Left renal pelvis (tissue), 4 donors: Measurements from ENCODE around the gene KSR1. TPM values are rescaled to one million over a fixed set of nuclear protein-coding genes. Genes with fewer than 3 reads are reported as not detected.
"Not testable (repeated sequence)": the region's sequence is repeated elsewhere in the genome, so short reads cannot be mapped to it uniquely, and the experiment has no call there.

Experiments used
- DNase-seq, 4 donors: peaks; one replicate each; pipeline ENCODE4 v3.0.0-alpha.2; 2013; ENCODE audit warnings: low read depth in 4 of 4, low spot score in 3 of 4
- polyA plus RNA-seq, 4 donors: library from polyadenylated mRNA; unstranded; fragments of 120-200 nt; gene quantifications; one replicate each; pipeline ENCODE4 v1.2.1, GENCODE V29; 2013; ENCODE audit not compliant: insufficient read length in 4 of 4

The KSR1 gene
- polyA plus RNA-seq, 4 donors: 33.9 to 72.8 (median 43.1) TPM

DNA sequence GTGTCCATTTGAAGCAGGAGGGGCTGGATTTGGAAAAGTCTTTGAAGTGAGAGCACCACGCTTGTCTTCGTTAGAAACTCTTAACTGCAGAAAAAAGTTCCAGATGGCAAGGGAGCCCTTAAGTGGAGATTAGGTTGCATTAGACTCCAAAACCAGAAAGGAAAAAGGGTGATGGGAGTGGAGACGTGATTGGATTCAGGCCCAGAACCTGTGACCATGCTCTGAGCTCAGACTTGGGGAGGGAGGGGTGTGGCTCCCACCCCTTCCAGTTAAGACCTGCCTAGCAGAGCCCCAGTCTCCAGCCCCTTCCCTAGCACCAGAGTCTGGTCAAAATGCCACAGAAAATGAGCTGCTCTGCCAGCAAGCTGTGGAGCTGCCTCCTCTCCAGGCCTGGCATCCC, 168.3 kb downstream of the KSR1 start:
- no peak for DNase-seq

DNA sequence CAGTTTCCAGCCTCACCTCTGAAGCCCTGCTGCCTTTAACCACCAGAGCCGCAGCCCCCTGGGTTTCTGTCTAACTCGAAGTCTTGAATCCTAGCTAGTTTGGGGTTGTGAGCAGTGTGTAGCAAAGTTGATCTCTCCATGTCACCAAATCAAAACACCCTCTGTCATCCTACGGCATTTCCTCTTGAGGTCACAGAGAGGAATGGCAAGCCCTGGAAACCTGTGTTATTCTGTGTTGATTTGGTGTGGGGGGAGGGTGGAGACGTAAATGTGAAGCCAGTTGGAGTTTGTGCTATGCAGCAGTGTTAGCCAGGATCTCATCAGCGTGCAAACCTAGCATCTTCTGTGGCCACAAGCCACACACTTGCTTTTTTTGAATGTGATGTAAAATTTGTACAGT, 169.6 kb downstream of the KSR1 start:
- DNase-seq: no peak

DNA sequence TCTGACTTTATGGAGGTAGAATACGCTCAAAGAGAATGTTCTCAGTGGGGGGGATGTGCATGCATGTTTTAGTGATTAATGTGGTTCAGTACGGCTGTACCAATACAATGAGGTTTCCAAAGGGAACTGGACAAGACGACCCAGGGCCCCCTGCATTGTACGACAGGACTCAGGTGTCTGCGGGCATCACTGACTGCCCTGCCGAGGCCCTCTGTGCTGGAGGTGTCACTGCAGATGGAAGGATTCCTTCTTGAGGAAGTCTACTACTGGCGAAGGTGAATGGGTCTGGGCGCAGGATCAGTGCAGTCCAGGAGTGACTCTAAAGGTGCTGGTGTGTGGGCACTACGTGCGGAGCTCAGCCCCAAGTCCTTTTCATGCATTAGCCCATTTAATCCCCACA, 171.3 kb downstream of the KSR1 start:
- DNase-seq: no peak

GRCh38 chr17:27628376-27628775, 172.1 kb downstream of the KSR1 start:
- DNase-seq: no peak

GRCh38 chr17:27629260-27629659, 173.0 kb downstream of the KSR1 start:
- DNase-seq: not testable (repeated sequence)

GRCh38 chr17:27630607-27631410, 174.6 kb downstream of the KSR1 start, which contains the start of gene LGALS9:
Gene LGALS9, plus strand, starts transcription at chr17:27631188. Its CDS starts 78 bp downstream, at chr17:27631266.
- no peak for DNase-seq

GRCh38 chr17:27631411-27631760, 175.1 kb downstream of the KSR1 start:
- no peak for DNase-seq

DNA sequence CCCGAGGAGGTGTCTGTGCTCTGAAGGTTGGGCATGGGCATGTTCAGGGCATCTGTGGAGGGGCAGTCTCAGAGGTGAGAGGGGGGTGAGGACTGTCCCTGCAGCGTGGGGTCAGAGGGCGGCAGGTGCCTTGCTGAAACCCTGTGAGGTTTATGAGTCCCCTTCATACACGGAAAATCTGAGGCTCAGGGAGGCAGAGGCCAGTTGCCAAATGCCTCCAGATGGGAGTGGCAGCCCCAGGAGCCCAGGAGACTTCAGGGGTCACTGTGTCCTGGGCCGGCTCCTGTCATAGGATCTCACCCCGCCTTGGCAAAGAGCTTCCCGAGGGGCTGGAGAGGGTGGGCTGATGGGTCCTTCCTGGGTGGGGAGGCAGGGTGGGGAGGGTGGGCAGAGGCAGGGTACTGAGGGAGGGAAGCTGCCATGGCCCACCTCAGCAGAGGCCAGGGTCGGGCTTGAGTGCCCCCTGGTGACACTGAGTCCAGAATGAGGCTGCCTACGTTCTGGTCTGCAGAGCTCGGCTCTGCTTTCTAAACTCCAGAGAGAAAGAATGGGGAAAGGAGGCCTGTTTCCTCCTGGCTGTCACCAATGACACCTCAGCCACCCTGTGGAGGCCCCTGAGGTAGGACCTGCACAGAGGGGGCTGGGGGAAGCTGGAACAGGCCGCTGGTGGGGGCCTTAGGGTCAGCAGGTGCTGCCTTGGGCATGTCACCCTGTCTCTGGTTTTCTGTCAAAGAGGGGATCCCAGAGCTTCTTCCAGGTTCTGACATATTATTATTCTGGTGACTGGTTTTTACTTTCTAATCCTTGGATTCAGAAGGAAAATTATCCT, 175.9 kb downstream of the KSR1 start:
- no peak for DNase-seq

GRCh38 chr17:27632766-27633165, 176.5 kb downstream of the KSR1 start:
- DNase-seq: not testable (repeated sequence)

DNA sequence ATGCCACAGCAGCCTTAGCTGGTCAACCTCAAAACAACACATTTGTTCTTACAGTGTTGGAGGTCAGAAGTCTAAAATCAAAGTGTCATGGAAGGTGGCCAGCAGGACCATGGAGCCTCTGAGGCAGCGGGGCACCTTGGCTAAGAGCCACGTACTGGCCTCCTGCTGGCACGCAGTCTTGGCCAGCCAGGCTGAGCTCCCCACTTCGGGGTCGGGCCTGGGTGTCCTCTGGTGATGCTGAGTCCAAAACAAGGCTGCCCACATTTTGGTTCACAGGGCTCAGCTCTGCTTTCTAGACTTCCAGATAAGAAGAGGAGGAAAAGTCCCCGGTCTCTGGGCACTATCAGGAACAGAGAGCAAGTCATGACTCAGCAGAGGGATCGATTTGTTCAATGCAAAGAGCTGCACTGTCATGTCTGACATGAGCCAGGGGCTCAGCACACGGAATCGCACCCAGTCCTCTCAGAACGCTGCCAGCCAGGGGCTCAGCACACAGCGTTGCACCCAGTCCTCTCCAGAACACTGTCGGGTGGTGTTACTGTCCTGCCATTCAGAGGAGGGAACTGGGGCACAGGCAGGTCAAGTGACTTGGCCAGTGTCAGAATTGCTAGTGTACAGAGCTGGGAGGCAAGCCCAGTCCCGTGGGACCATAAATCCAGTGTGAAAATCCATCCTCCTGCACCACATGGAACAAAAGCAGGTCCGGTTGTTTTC, 177.2 kb downstream of the KSR1 start:
- DNase-seq: no peak

- no peak for DNase-seq
Observed at GRCh38 chr17:27634026-27634335, 177.7 kb downstream of the KSR1 start.

GRCh38 chr17:27634776-27635175, 178.5 kb downstream of the KSR1 start:
- DNase-seq: no peak

DNA sequence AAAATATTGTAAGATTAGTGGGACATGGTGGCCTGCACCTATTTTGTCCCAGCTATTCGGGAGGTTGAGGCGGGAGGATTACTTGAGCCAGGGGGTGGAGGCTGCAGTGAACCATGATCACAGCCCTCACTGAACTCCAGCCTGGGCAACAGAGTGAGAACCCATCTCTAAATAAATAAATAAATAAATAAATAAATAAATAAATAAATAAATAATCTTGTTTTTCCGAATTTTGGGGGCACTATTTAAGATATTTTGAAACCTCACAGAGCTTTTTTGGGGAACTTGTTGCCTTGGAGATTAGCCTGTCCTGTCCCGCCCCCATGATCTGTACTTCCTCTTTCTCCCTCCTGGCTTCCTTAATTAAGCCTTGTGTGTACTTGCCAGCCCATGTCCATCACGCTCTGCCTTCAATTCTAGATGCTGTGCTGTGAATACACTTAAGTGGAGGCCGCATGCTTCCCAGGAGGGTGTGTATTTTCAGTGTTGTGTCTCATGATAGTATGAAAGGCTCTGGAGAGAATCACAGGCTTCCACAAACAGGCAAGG, 179.1 kb downstream of the KSR1 start:
- no peak for DNase-seq

GRCh38 chr17:27636005-27636520, 179.8 kb downstream of the KSR1 start:
- not testable (repeated sequence) for DNase-seq

- not testable (repeated sequence) for DNase-seq
Observed at GRCh38 chr17:27637818-27638217, 181.6 kb downstream of the KSR1 start.

DNA sequence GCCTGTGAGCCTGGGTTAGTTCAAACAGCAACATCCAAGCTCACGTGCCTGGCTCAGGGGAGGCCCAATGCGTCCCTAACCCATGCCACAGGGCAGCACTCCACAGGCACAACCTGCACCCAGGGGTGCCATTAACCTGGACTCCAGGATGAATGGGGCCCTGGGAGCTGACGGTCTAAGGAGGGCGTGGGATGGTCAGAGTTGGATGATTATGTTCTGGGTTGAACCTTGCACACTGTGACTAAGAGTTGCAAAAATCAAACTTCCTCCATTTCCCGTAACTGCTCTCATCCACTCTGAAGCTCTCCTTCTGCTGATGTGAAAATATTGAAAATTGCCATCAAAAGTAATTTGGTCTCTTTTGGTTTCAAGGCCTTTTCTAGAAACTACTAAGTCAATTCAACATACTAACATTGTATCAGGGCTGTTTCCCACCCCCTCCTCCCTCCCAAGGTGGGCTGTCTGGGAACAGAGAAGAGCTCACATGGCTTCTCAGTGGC, 182.2 kb downstream of the KSR1 start:
- DNase-seq: not testable (repeated sequence)

DNA sequence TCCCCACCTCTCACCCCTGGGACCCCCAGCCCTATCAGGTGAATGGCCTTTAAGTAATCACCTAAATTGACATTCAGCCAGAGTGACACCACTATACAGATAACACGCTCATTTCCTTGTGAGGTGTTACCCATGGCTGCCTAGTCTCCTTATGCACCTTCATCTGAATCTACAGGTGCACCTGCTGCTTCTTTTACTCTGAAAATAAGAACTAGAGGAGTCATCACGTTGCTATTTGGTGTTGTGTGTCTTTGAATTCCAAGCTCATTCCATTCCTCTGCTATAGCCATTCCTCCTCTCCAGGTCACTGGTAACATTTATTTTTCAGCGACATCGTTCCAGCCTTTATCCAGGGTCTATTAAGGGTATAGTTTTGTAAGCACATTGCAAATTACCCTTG, 184.5 kb downstream of the KSR1 start:
- no peak for DNase-seq

- no peak for DNase-seq
Observed at GRCh38 chr17:27644586-27644985, 188.3 kb downstream of the KSR1 start.

DNA sequence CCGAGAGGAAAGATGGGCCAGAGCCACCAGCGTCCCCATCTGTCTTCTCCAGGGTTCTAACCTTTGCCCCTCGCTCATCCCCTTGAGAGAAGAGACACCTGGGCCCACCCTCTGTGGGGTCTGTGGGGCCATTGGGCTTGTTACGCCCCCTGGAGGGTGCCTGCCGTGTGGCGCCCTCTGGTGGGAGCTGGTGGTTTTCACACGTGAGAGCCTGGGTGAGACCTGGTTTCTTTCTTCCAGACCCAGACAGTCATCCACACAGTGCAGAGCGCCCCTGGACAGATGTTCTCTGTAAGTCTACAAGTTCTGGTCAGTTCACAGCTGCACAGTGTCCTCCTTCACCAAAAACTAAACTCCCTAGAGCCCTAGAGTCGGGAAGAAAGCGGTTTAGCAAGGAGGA, 189.4 kb downstream of the KSR1 start:
- DNase-seq: not testable (repeated sequence)

DNA sequence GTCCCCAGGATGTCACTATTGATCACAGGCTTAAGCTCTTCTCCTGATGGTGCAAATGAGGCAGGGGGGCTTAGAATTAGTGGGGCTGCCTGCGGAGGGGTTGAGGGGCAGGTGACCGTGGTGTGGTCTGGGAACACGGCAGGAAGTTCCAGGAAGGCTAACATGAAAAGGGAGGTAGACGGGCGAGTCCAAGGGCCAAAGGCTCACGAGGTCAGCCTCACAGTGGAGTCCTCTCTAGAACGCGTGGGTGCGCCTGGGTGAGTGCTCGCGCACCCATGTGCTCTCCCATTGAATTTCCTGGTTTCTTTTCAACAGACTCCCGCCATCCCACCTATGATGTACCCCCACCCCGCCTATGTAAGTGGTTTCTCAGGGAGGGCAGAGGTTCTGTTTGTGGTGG, 190.0 kb downstream of the KSR1 start:
- DNase-seq: no peak

DNA sequence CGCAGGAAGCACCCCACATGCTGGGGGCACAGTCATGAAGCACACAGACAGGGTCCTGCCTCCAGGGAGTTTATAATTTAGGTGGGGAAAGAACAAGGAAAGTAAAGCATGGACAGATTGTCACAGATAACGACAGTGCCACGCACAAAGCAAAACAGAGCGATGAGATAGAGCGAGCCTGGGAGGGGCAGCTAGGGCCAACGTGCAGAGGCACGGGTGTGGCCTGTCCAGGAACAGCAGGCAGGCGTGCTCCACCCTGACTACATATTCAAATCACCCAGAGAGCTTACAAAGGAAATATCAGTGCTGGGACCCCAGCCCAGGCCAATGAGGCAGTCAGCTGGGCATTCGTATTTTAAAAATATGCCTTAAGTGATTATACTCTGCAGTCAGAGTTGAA, 191.5 kb downstream of the KSR1 start:
- DNase-seq: no peak
